ENCODE results near the gene LMBR1.

LMBR1 gene

GRCh38 chr7:156889089-156889488, 3.9 kb downstream of the LMBR1 start:
- H3K4me2 ChIP-seq (ENCODE audit: insufficient read depth, low read length): no peak overlapping the region
- H2AFZ ChIP-seq (ENCODE audit: low read depth, low read length): no peak overlapping the region
- H3K4me1 ChIP-seq (ENCODE audit: insufficient read depth, low read length): peaks cover 24% of the 10 kb centered on the region
- TF ChIP-seq EZH2 (IDR thresholded peaks at IDR 0.05; ENCODE audit: borderline replicate concordance, low read depth, low read length, severe bottlenecking): no peak
- TF ChIP-seq, protein P1, sequence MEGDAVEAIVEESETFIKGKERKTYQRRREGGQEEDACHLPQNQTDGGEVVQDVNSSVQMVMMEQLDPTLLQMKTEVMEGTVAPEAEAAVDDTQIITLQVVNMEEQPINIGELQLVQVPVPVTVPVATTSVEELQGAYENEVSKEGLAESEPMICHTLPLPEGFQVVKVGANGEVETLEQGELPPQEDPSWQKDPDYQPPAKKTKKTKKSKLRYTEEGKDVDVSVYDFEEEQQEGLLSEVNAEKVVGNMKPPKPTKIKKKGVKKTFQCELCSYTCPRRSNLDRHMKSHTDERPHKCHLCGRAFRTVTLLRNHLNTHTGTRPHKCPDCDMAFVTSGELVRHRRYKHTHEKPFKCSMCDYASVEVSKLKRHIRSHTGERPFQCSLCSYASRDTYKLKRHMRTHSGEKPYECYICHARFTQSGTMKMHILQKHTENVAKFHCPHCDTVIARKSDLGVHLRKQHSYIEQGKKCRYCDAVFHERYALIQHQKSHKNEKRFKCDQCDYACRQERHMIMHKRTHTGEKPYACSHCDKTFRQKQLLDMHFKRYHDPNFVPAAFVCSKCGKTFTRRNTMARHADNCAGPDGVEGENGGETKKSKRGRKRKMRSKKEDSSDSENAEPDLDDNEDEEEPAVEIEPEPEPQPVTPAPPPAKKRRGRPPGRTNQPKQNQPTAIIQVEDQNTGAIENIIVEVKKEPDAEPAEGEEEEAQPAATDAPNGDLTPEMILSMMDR (IDR thresholded peaks at IDR 0.05; ENCODE audit: borderline replicate concordance, extremely low read depth, low read length, poor library complexity, severe bottlenecking): no peak
- no peaks in the 10 kb centered on the region for H3K9me3 ChIP-seq (ENCODE audit: insufficient read depth, low read length, severe bottlenecking)
- peaks cover 75% of the 10 kb centered on the region for H3K79me2 ChIP-seq (ENCODE audit: insufficient read depth, low read length)
- H3K4me3 ChIP-seq (ENCODE audit: low read depth in 1 of 2, low read length in 2 of 2): no peak overlapping the region
- H3K9ac ChIP-seq (ENCODE audit: low read depth, low read length): no peak overlapping the region
- no peak for ATAC-seq (ENCODE audit: insufficient read depth, low read depth)
- no peak for DNase-seq
- peaks cover 23% of the 10 kb centered on the region; the same call in 1 of the 2 replicates for H4K20me1 ChIP-seq (ENCODE audit: insufficient read depth, low read length)
- 0 out of 2 replicates have a peak, but pooled peaks cover 15% of the 10 kb centered on the region for H3K36me3 ChIP-seq (ENCODE audit: insufficient read depth, low read length)
- no peaks in the 10 kb centered on the region for H3K27me3 ChIP-seq (ENCODE audit: insufficient read depth, low read length, poor library complexity)
- H3K27ac ChIP-seq (ENCODE audit: low read length): no peak overlapping the region

- Histone ChIP-seq H3K27me3 (ENCODE audit: insufficient read depth, low read length, poor library complexity) (no peaks in the 10 kb centered on the region), H3K9ac (ENCODE audit: low read depth, low read length) (no peak overlapping the region), H3K27ac (ENCODE audit: low read length) (no peak overlapping the region), H4K20me1 (ENCODE audit: insufficient read depth, low read length) (peaks cover 21% of the 10 kb centered on the region; the same call in 1 of the 2 replicates), H3K4me1 (ENCODE audit: insufficient read depth, low read length) (peaks cover 6% of the 10 kb centered on the region; the same call in 1 of the 2 replicates), H3K36me3 (ENCODE audit: insufficient read depth, low read length) (0 out of 2 replicates have a peak, but pooled peaks cover 19% of the 10 kb centered on the region), H3K9me3 (ENCODE audit: insufficient read depth, low read length, severe bottlenecking) (no peaks in the 10 kb centered on the region), H2AFZ (ENCODE audit: low read depth, low read length) (no peak overlapping the region), H3K4me3 (ENCODE audit: low read depth in 1 of 2, low read length in 2 of 2) (no peak overlapping the region), H3K4me2 (ENCODE audit: insufficient read depth, low read length) (no peak overlapping the region), H3K79me2 (ENCODE audit: insufficient read depth, low read length) (peaks cover 89% of the 10 kb centered on the region)
- ATAC-seq (ENCODE audit: insufficient read depth, low read depth): no peak
- TF ChIP-seq EZH2 (IDR thresholded peaks at IDR 0.05; ENCODE audit: borderline replicate concordance, low read depth, low read length, severe bottlenecking): no peak
- TF ChIP-seq, protein P1 (IDR thresholded peaks at IDR 0.05; ENCODE audit: borderline replicate concordance, extremely low read depth, low read length, poor library complexity, severe bottlenecking): no peak
- DNase-seq: no peak
These were observed 6.8 kb downstream of the LMBR1 start for GRCh38 chr7:156886020-156886795.

GRCh38 chr7:156881679-156882078, 11.3 kb downstream of the LMBR1 start:
- H3K27me3 ChIP-seq (ENCODE audit: insufficient read depth, low read length, poor library complexity): no peaks in the 10 kb centered on the region
- H3K4me3 ChIP-seq (ENCODE audit: low read depth in 1 of 2, low read length in 2 of 2): no peak overlapping the region
- TF ChIP-seq, protein P1 (IDR thresholded peaks at IDR 0.05; ENCODE audit: borderline replicate concordance, extremely low read depth, low read length, poor library complexity, severe bottlenecking): no peak
- TF ChIP-seq EZH2 (IDR thresholded peaks at IDR 0.05; ENCODE audit: borderline replicate concordance, low read depth, low read length, severe bottlenecking): no peak
- no peaks in the 10 kb centered on the region for H3K4me1 ChIP-seq (ENCODE audit: insufficient read depth, low read length)
- H3K36me3 ChIP-seq (ENCODE audit: insufficient read depth, low read length): 0 out of 2 replicates have a peak, but pooled peaks cover 5% of the 10 kb centered on the region
- peaks cover 9% of the 10 kb centered on the region for H3K9me3 ChIP-seq (ENCODE audit: insufficient read depth, low read length, severe bottlenecking)
- H3K9ac ChIP-seq (ENCODE audit: low read depth, low read length): no peak overlapping the region
- H3K27ac ChIP-seq (ENCODE audit: low read length): no peak overlapping the region
- no peak overlapping the region for H3K4me2 ChIP-seq (ENCODE audit: insufficient read depth, low read length)
- DNase-seq (no peak), ATAC-seq (ENCODE audit: insufficient read depth, low read depth) (no peak)
- H2AFZ ChIP-seq (ENCODE audit: low read depth, low read length): no peak overlapping the region
- H3K79me2 ChIP-seq (ENCODE audit: insufficient read depth, low read length): peaks cover 90% of the 10 kb centered on the region
- peaks cover 12% of the 10 kb centered on the region; the same call in 1 of the 2 replicates for H4K20me1 ChIP-seq (ENCODE audit: insufficient read depth, low read length)
